Measurements from ENCODE around the gene SLC9A2.

DNA sequence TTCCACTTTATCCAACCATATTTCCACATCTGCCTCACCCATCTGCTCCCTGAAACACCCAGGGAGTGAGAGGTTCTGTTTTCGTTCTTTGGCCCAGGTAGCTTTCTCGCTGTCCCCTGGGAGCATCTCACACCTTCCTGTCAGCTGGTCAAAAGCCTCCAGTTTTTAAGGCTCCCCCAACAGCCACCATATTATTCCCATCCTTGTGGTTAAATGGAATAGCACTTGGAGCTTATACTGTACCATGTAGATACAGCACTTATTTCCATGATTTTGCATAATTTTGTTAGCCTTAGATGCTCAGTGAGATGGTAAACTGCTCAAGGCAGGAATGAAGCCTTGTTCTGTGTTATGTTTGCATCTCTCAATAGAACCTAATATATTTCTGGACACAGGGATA, 84.0 kb downstream of the SLC9A2 start:
- TF ChIP-seq EZH2 (IDR thresholded peaks at IDR 0.05; ENCODE audit: low read length, unreplicated experiment) (no peak), EZH2phosphoT487 (IDR thresholded peaks at IDR 0.05; ENCODE audit: borderline replicate concordance, low read length) (no peak)
- TF ChIP-seq, protein P1, sequence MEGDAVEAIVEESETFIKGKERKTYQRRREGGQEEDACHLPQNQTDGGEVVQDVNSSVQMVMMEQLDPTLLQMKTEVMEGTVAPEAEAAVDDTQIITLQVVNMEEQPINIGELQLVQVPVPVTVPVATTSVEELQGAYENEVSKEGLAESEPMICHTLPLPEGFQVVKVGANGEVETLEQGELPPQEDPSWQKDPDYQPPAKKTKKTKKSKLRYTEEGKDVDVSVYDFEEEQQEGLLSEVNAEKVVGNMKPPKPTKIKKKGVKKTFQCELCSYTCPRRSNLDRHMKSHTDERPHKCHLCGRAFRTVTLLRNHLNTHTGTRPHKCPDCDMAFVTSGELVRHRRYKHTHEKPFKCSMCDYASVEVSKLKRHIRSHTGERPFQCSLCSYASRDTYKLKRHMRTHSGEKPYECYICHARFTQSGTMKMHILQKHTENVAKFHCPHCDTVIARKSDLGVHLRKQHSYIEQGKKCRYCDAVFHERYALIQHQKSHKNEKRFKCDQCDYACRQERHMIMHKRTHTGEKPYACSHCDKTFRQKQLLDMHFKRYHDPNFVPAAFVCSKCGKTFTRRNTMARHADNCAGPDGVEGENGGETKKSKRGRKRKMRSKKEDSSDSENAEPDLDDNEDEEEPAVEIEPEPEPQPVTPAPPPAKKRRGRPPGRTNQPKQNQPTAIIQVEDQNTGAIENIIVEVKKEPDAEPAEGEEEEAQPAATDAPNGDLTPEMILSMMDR (conservative IDR thresholded peaks at IDR 0.05; ENCODE audit: low read depth, low read length), result no peak

Measured in PC-3 (cell line).